ENCODE data around the gene CHSY1.

The CHSY1 gene

GRCh38 chr15:101255615-101256241, 3.9 kb upstream of the CHSY1 start:
- no peak overlapping the region for H3K27ac ChIP-seq

GRCh38 chr15:101255051-101255395, 3.2 kb upstream of the CHSY1 start:
- TF ChIP-seq CTCF (conservative IDR thresholded peaks at IDR 0.05), result no peak
- no peak for TF ChIP-seq ZFX (IDR thresholded peaks at IDR 0.05)
- no peak overlapping the region for H3K27ac ChIP-seq

More at GRCh38 chr15:101255615-101256241, 3.9 kb upstream of the CHSY1 start:
- TF ChIP-seq ZFX (IDR thresholded peaks at IDR 0.05) (no peak), CTCF (conservative IDR thresholded peaks at IDR 0.05) (no peak)

GRCh38 chr15:101254157-101255050, 2.6 kb upstream of the CHSY1 start:
- no peak overlapping the region for H3K27ac ChIP-seq
- TF ChIP-seq CTCF (conservative IDR thresholded peaks at IDR 0.05) (no peak), ZFX (IDR thresholded peaks at IDR 0.05) (no peak)

GRCh38 chr15:101252836-101253235, 988 bp upstream of the CHSY1 start:
- TF ChIP-seq CTCF (conservative IDR thresholded peaks at IDR 0.05) (no peak), ZFX (IDR thresholded peaks at IDR 0.05) (no peak)
- peak overlapping the region; percentile 68; the same call in 1 of the 2 replicates for H3K27ac ChIP-seq

- peak overlapping the region; percentile 68 for H3K27ac ChIP-seq
- TF ChIP-seq ZFX (IDR thresholded peaks at IDR 0.05) (peak; percentile 56), CTCF (conservative IDR thresholded peaks at IDR 0.05) (no peak)
Measured at GRCh38 chr15:101250873-101251829, 697 bp downstream of the CHSY1 start.

GRCh38 chr15:101250341-101250831, 1.5 kb downstream of the CHSY1 start:
- TF ChIP-seq ZFX (IDR thresholded peaks at IDR 0.05), result no peak
- no peak for TF ChIP-seq CTCF (conservative IDR thresholded peaks at IDR 0.05)
- H3K27ac ChIP-seq, result peak overlapping the region; percentile 68
